Measurements from ENCODE around the gene TMEM138.
A peak's percentile ranks its signal among the peaks of the same experiment; 100 is the strongest.

Gene TMEM138

DNA sequence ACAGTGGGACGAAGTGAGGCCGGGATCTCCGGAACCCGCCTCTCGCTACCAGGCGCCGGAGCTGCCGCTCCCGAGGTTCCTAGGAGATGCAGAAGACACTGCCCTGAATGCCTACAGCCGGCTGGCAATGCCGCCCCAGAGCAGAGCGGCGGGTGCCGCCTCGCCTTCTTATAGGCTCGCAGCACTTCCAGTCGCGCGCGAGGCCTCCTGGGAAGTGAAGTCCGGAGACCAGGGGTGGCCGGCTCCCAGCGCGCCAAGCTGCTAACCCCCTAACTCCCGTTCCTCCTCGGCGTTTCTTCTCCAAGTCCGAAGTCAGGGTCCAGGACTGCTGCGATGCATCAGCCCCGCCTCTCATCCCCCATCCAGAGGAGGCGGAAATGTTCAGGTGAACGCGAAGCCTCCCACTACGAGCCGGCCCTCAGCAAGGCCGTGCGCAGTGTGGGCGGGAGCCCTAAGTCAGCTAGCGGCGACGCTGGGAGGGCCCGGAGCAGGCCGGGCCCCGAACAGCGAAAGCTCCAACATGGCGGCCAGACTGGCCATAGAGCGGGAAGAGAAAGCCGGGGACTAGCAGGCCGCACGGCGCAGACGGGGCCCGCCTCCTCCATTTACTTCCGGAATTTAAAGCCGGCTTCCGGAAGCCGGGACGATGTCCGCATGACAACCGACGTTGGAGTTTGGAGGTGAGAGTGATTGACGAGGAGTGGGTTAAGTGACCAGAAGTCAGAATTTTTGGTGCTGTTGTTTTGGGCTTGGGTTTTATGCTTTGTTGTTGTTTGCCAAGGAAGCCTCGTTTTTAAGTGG is at the start of gene TMEM138, which contains the start of gene CYB561A3:
Gene TMEM138, plus strand, starts transcription at position 634 of the 801 bp plus-strand sequence. CDS start 2,017 bp downstream, outside the sequence.
Gene CYB561A3, minus strand, starts transcription at position 142 of the 801 bp plus-strand sequence. CDS start 5,169 bp downstream, outside the sequence.
- peak; percentile 93 for DNase-seq (ENCODE audit: low read depth)

DNA sequence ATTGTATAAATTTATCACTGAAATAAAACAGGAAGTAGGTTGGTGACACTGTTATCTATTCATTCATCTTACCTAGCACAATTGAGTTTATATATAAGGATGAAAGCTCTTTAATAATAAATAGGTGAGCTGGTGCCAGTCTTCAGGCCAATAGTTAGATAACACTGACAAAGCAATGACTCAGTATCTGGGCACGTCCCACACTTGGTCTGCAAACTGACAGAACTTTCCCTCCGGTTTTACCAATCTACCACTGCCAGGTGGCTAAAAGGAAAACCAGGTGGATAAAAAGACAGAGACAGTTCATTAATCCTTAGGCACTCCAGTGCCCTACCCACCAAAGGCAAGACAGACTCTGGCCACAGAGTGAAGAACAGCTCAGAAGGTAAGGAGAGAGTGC is 46.9 kb upstream of the TMEM138 start:
- no peak for DNase-seq (ENCODE audit: low read depth)

DNA sequence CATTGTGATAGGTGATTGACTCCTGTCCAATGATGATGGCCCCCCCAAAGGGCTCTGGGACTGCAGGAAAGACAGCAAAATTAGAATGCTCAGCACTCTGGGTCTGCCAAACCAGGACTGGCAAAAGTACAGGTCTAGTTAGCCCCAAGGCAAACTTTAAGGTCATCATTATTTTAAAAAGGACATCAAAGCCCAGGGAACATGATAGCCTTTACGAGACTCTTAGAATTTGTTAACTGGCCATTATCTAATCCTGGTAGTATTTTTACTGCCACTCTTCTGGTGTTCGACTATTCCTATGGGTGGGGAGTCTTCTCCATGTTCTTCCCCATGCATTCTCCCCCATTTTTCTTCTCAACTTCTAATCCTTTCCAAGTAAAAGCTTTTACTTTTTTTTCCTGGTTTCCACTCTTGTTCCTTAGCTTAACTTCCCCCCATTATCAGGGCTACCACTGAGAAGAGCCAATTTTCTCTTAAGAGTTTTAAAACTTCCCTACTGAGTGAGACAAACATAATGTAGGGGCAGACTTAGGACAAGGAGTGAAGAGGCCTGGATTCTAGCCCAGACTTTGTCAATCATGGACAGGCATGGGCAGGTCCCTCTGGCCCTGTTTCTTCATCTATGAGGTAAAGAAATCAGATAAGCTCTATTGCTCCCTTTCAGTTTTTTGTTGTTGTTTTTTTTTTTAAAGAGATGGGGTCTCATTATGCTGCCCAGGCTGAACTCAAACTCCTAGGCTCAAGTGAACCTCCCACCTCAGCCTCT is 36.3 kb upstream of the TMEM138 start:
- DNase-seq (ENCODE audit: low read depth) = peak; percentile 68

DNA sequence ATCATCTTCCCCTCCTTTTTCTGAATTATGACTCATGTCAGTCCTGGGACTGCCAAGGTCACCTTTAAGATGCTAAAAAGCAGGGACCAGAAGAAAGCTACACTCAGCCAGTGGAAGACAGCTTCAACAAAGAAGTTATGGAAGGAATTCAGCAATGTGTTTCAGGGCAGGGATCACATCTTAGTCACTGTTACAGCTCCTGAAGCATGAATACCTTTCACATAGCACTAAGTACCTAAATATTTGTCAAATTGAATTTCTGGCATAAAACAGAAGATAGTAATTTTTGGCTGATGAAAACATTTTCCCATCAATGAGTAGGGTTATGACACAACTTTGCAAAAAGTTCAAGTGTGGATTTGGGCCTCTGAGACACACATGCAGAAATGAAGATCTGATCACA is 34.5 kb upstream of the TMEM138 start:
- DNase-seq (ENCODE audit: low read depth) = peak; percentile 16

DNA sequence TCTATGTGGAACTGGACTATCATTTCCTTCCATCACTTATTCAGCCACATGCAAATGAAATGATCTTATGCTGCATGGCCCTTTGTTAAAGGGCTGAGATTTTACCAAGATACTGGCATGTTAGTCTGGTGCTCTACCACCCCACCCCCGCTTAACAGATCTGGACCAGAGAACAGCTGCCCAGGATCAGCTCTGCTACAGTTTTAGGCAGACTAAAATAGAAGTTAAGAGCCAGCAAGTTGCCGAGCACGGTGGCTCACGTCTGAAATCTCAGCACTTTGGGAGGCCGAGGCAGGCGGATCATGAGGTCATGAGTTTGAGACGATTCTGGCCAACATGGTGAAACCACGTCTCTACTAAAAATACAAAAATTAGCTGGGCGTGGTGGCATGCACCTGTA is 33.8 kb upstream of the TMEM138 start:
- no peak for DNase-seq (ENCODE audit: low read depth)

DNA sequence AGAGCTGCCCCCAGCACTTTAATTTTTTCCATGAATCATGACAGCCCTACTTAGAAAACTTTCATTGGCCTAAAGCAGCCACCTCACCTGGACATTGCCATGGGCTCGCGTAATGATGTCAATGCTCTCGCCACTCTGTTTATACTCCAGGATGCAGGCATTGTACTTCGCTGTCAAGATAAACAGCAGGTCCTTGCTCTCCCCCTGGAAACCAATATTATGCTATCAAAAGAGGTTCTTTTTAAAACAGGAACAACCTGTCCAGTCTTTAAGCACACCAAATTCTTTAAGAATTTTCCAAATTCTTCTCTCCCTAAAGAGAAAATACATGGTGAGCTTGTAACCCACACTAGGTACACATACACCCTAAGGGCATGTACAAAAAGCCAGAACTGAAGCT is 32.3 kb upstream of the TMEM138 start:
- no peak for DNase-seq (ENCODE audit: low read depth)

DNA sequence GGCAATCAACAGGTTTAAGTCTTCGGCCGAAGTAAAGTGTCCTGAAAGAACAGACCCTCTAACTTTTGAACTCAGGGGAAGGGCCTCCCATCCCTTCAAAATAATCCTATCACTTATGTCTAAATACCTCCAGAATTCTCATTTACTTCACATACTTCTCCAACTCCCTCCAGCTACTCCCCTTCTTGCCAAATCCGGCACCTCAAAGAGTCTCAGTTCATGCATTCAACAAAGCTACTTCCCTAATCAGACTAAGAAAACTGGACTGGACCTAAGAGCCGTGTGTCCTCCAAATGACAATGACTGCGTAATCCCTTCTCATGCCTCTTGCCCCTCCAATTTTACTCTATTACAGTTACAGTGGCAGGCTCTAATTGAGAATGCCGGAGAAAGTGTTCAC is 30.5 kb upstream of the TMEM138 start:
- DNase-seq (ENCODE audit: low read depth) = no peak

DNA sequence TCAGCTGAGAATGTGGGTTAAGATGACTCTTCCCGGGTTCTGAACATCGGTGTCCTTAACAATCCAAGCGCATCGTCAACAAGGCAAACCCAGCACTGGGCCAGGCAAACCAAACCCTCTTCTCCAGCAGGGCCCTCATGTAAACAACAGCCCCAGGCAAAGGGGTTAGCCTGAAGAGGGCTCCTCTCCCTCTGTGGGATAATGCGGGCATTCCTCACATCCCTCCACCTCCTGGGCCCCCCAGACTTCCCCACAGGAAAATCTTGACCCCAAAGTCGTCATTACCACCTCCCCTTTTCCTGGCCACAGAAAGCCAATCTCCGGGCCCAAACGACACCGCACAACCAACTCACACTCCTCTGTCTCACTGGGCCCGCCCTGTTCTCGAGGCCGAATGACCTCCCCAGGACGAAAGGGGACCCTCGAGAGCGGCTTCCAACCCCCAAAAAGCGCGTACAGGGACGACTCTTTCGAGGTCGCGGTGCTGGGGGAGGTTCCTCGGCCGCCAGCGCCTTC is 29.8 kb upstream of the TMEM138 start:
- DNase-seq (ENCODE audit: low read depth) = peak; percentile 24

DNA sequence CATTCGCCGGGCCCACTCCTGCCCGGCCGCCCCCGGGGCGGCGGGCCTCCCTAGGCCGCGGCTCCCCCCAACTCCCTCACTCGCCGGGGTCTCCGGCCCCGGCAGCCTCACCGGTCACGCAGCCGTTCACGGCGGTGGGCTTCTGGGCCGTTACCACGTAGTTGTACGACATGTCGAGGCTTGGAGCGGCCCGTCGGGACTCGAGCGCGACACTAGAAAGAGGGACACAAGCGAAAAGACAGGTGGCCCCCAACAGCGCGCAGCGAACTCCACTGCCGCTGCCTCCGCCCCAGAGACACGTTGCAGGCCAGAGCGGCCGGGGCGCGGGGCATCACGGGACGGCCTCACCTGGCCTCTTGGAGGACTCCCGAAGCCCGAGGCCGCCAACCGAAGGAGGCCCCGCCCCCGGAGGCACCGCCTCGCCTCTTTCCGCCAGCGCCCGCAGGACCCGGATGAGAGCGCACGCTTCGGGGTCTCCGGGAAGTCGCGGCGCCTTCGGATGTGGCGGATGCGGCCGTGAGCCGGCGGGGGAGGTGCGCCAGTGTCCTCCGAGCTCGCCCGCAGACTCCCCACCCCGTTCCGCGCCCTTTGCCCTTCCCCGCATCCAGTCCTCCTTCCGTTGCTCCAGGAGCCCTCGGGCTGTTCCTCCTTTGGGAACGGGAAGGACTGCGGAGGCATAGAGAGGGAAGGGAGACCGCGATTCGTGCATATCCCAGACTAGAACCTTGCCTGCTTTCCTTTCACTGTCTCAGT is 29.2 kb upstream of the TMEM138 start, which contains the start of the genes DDB1 and TKFC:
Gene DDB1, minus strand, starts transcription at position 309 of the 753 bp plus-strand sequence. Its CDS starts 137 bp downstream, at position 172.
Gene TKFC, plus strand, starts transcription at position 432 of the 753 bp plus-strand sequence. CDS start 1,501 bp downstream, outside the sequence.
- DNase-seq (ENCODE audit: low read depth) = peak; percentile 84

DNA sequence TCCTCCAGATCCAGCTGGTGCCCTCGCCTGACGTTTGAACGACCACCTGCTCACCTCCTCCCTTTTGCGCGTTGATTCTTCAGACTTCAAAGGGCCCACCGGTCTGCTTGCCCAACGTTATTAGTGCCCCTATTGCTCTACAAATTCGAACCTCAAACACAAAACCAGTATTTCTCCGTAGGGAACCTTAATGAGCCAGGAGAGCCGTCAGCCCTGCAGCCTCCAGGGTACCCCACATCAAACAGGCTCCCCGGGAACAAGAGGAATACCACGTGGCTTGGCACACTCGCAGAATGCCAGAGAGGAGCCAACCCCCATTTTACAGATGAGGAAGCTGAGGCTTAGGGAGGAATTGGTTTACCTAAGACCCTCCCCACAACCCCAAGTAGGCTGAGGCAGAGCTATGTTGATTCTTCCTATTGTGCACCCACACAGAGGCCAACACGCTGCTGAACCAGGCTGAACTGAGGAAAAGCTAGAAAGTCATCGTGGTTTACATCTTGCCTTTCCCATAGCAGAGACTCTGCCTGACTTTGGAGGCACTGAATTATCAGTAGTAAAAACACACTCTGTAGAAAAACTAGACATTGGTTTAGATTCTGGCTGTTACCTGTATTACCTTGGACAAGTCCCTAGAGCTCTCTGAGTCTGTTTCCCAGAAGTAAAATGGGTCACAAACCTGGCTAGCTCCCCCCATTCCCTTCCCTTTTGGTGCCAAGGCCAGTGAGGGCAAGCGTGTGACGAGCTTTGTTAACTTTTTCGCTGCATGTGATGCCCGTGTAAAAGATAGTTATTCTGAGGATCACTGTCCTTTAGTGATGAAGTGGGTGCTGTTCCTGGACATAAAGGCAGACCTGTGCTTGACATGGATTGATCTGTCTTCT is 28.4 kb upstream of the TMEM138 start:
- DNase-seq (ENCODE audit: low read depth) = no peak

DNA sequence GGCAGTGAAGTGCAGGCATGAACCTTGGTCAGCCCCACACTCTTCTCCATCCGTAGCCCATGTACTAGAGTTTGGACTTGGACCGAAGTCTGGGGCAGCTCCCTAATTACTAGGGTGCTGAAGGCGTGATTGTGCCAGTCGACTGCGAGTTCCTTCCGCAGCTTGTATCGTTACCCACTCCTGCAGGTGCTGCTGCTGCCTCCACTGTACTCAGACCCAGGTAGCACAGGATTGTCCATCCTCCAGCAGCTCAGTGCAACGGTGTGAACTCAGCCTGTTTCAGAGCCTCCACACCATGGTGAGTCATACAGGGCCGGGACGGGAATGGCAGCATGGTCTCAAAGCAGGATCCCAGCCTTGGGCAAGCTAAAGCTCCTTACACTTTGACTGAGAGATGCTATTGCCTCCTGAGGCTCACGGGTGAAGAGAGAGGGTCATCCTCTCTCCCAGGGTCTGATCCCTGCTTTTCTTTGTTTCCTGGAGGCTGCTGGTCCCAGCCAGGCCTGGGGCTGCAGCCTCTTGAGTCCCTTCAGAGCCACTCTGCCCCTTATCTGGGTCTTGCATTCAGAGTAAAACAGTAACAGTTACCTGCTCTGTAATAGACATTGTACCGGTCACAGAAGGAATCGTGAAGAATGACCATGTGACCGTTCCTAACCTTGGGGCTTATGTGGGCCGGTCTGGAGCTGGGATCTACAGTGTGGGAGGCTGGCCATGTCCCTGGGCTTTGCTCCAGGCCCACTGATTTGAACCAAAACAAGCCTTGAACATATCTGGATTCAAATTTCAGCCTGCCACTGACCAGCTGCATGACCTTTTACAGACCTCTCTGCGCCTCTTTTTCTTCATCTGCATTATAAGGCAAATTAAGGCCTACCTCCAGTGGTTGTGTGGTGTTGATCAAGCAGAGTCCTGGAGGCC is 27.5 kb upstream of the TMEM138 start:
- peak; percentile 75 for DNase-seq (ENCODE audit: low read depth)

DNA sequence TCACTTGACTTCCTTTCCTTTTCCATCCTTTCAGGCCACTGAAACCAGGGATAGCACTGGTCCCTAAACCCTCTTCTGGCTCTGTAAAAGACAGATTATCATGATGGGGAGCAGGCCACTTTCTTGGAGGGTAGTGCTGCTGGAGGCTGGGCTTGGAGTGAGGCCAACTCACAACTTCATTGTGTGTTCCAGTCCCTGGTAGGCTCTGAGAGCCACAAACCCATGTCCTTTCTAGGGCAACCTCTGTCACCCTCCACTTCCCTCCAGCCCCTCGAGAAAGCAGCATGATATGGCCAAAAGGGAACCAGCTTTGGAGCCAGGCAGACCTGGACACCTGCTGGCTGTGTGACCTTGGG is 26.8 kb upstream of the TMEM138 start:
- no peak for DNase-seq (ENCODE audit: low read depth)

DNA sequence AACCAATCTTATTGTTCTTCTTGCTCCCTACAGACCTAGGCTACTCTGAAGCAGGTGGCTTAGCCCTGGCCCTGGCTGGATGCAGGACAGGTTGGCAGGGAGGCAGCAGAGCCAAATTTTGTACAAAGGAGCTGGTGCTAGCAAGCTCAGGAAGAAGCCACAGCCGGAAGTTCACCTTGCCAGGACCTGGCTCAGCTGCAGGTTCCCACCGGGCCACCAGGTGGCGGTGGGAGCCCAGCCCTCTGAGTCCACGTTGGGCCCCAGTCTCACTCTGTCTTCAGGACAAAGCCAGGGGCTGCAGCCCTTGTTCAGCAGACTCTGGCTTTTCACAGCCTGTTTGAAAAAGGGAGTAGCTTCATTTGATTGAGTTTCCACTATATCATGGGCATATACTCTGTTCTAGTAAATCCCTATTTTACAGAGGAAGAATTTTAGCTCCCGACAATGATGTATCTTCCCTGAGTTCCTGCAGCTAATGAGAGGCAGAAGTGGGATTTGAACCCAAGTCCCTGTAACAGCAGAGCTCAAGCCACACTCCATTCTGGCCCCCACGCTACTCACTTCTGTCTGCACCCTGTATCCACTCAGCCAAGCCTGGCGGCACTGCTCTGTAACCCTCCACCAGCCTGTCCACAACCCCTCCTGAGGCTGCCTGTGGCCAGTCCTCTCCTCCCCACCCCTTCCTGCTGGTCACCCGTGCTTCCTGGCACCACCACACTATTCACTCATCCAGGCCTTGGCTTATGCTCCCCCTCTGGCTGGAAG is 25.8 kb upstream of the TMEM138 start:
- peak; percentile 59 for DNase-seq (ENCODE audit: low read depth)

DNA sequence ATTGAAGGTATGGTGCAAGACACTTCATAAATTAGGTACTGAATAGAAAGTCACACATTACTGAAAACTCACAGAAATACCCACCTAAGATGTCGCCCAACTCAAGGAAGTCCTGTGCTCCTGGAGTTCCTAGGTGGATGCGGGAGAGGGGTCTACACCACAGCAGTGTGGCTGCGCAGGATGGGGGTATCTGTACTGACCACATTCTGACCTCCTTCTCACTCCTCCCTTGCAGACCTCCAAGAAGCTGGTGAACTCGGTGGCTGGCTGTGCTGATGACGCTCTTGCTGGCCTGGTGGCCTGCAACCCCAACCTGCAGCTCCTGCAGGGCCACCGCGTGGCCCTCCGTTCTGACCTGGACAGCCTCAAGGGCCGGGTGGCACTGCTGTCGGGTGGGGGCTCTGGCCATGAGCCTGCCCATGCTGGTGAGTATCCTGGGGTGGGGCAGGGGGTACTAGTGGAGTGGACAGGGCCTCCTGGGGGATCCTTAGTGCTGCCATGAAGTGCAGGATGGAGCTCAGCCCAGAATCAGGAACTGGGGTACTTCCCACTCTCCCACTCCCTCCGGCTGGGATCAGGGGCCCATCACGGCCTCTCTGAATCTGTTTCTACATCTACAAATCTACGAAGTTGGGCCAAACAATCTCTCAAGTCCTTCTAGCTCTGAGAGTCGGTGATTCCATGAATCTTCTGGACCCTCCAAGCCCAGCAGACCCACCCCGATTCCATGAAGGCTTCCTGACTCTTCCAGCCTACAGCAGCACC is 24.3 kb upstream of the TMEM138 start:
- DNase-seq (ENCODE audit: low read depth) = no peak

DNA sequence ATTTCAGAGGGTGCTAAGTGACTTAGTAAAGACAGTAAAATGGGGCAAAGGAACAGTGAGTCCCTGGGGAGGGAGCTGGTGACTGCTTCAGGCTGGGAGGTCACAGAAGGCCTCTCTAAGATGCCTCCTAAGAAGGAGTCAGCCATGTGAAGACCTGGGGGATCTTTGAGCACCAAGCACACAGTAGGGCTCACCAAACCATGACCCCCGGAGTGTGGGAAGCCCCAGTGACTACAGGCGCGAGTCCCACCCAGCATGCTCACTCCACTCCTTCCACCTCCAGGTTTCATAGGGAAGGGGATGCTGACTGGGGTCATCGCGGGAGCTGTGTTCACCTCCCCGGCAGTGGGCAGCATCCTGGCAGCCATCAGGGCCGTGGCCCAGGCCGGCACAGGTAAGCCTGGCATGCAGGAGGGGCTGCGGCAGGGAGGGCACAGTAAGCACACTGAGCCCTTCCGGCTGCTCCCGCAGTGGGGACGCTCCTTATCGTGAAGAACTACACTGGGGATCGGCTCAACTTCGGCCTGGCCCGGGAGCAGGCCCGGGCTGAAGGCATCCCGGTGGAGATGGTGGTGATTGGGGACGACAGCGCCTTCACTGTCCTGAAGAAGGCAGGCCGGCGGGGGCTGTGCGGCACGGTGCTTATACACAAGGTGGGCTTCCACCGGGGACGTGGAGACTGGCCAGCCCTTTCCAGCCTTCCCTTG is 23.2 kb upstream of the TMEM138 start:
- no peak for DNase-seq (ENCODE audit: low read depth)

DNA sequence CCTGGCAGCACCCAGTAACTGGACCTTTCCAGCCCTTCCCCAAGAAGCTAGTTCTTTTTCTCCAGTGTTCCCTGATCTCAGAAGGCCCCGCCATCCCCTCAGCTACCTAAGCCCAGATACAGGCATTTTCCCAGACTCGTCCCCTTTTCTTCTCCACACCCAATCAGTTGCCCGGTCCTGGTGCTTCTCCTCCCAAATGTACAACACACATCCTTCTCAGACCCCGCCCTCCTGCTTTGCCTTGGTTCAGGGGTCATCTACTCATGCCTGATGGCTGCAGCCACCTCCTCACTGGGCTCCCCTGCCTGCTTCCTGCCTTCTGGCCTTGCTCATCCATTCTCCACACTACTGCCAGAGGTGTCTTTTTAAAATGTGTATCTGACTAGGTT is 22.7 kb upstream of the TMEM138 start:
- no peak for DNase-seq (ENCODE audit: low read depth)

DNA sequence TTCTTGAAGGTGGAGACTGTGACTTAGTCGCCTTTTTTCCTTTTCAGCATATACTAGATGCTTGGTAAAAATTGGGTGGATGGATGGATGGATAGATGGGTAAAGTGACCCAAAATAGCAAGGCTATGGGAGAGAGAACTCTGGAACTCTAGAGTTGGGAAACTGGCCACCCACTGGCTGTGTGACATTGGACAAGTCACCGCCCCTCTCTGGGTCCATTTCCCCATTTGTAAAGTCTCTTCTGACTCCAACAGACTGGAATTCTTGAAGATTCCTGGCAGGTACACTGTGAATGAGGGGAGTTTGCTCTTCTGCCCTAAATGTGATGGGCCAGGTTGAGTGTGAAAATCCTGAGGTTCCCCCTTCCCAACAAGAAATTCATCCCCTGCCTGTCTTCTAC is 21.2 kb upstream of the TMEM138 start:
- DNase-seq (ENCODE audit: low read depth) = no peak

DNA sequence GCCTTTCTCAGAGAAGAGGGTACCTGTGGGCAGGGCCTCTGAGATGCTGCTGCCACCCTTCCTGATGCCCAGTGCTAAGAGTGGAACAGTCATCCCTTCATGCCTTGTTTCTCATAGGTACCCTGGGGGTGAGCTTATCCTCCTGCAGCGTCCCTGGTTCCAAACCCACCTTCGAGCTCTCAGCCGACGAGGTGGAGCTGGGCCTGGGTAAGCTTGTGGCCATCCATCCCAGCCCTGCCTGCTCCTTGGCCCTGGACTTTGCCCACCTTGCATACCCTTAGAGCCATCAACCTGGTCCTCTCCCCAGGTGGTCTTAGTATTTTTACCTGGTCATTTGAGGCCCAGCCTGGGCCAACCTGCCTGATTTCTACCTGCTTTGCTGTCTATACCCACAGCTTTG is 20.5 kb upstream of the TMEM138 start:
- DNase-seq (ENCODE audit: low read depth) = no peak
